ENCODE results near the gene SPAG16. TPM values are rescaled to one million over a fixed set of nuclear protein-coding genes. Genes with fewer than 3 reads are reported as not detected.

Gene SPAG16
- total and polyA plus RNA-seq, 2 of the 13 experiments (the other 11 are each of a cell fraction or from before 2014, with no cell fraction given) = 9.6 to 26.5 TPM

DNA sequence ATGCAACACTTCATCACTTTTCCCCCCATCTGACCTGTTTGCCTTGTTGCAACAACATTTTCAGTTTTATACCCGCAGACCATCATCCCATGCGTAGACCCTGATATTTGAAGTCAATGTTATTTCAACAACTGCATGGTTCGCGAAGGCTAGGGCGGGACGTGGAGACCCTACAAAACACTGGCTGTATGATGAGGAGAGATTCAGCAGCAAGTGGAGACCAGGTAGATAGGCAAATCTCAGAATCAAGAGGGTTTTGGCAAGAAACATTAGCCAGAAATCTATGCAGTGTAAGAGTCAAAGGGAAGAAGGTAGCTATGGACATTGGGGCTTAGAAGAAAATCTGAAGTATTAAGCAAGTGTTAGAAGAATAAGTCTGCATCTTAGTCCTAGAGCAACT is 42.4 kb upstream of the SPAG16 start:
- TF ChIP-seq CEBPB (IDR thresholded peaks at IDR 0.05; ENCODE audit: borderline replicate concordance, low read depth, low read length) = peak; percentile 41; the same call in 1 of the 2 replicates
- TF ChIP-seq, protein P1, sequence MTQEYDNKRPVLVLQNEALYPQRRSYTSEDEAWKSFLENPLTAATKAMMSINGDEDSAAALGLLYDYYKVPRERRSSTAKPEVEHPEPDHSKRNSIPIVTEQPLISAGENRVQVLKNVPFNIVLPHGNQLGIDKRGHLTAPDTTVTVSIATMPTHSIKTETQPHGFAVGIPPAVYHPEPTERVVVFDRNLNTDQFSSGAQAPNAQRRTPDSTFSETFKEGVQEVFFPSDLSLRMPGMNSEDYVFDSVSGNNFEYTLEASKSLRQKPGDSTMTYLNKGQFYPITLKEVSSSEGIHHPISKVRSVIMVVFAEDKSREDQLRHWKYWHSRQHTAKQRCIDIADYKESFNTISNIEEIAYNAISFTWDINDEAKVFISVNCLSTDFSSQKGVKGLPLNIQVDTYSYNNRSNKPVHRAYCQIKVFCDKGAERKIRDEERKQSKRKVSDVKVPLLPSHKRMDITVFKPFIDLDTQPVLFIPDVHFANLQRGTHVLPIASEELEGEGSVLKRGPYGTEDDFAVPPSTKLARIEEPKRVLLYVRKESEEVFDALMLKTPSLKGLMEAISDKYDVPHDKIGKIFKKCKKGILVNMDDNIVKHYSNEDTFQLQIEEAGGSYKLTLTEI (CRISPR knock-in tag; conservative IDR thresholded peaks at IDR 0.05) = no peak
- BruUV-seq (replicated peaks) = no TSS peak
- in situ Hi-C loops (cut with HindIII; ENCODE audit: extremely low pct_ligation_motif_present, low pct_unique_long_range_greater_than_20kb) (loop anchor here (10.0 kb wide), 1 partner anchor 1573 kb away; no protein-coding TSS in a partner anchor), intact Hi-C loops (cut with micrococcal nuclease; ENCODE audit: unreplicated experiment) (no loop called here)
- no peak overlapping the region for H3K27ac ChIP-seq (ENCODE audit: extremely low read length, insufficient read depth, low read length)
- no peak overlapping the region for H3K9ac ChIP-seq (ENCODE audit: insufficient read depth, low read depth, low read length)
- H3K79me2 ChIP-seq (ENCODE audit: insufficient read depth, low read length) = no peaks in the 10 kb centered on the region
- peaks cover 28% of the 10 kb centered on the region for H3K4me1 ChIP-seq (ENCODE audit: insufficient read depth, low read length)
- H3K36me3 ChIP-seq (replicated peaks in 1 of 2; ENCODE audit: control insufficient read depth in 1 of 2, insufficient read depth in 2 of 2, low read length in 2 of 2) = no peaks in the 10 kb centered on the region
- POLR2A ChIA-PET = no interaction called here
- no peaks in the 10 kb centered on the region for H3K27me3 ChIP-seq (ENCODE audit: control insufficient read depth in 1 of 2, insufficient read depth in 2 of 2, low read length in 2 of 2)
- CTCF ChIA-PET (ENCODE audit: low intra/inter-chr PET ratio, low total read pairs) = no interaction called here
- FAIRE-seq (no peak), ATAC-seq (no peak), DNase-seq (ENCODE audit: low spot score) (no peak)
- H3K9me3 ChIP-seq (ENCODE audit: low read length) = no peaks in the 10 kb centered on the region
- H3K4me2 ChIP-seq (ENCODE audit: low read depth, low read length) = no peak overlapping the region
- H3K4me3 ChIP-seq (replicated peaks in 1 of 3; ENCODE audit: insufficient read depth in 1 of 3, low read depth in 2 of 3, low read length in 3 of 3) = no peak overlapping the region
- no peak overlapping the region for H2AFZ ChIP-seq (ENCODE audit: low read length)
- WGBS (ENCODE audit: low lambda C conversion rate) = 91% methylated on average over 6 of the region's 6 CpGs
- no peaks in the 10 kb centered on the region for H4K20me1 ChIP-seq (ENCODE audit: insufficient read depth, low read length)

DNA sequence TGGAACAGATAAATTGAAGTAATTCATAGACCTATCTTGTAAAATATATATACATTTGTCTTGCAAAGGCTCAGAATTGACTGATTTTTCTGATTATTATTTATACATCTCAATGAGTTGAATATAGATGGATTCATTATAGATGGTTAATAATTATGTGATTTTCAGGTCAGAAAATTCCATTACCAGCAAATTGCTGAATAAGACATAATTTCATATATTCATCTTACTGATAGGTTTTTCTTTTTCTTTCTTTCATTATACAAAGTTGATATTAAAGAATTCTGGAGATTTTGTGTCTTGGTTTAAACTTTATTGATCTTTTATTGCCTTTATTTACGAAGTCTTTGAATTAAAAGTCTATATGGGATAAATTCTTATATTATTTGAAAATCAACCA is 41.6 kb upstream of the SPAG16 start:
- no peak overlapping the region for H3K9ac ChIP-seq (ENCODE audit: insufficient read depth, low read depth, low read length)
- H2AFZ ChIP-seq (ENCODE audit: low read length) = no peak overlapping the region
- H3K27me3 ChIP-seq (ENCODE audit: control insufficient read depth in 1 of 2, insufficient read depth in 2 of 2, low read length in 2 of 2) = no peaks in the 10 kb centered on the region
- no peaks in the 10 kb centered on the region for H4K20me1 ChIP-seq (ENCODE audit: insufficient read depth, low read length)
- ATAC-seq (no peak), DNase-seq (ENCODE audit: low spot score) (no peak), FAIRE-seq (no peak)
- intact Hi-C loops (cut with micrococcal nuclease; ENCODE audit: unreplicated experiment) (no loop called here), in situ Hi-C loops (cut with HindIII; ENCODE audit: extremely low pct_ligation_motif_present, low pct_unique_long_range_greater_than_20kb) (loop anchor here (10.0 kb wide), 1 partner anchor 1572 kb away; no protein-coding TSS in a partner anchor)
- H3K4me1 ChIP-seq (ENCODE audit: insufficient read depth, low read length) = peaks cover 28% of the 10 kb centered on the region
- ChIA-PET CTCF (ENCODE audit: low intra/inter-chr PET ratio, low total read pairs) (no interaction called here), POLR2A (no interaction called here)
- H3K4me2 ChIP-seq (ENCODE audit: low read depth, low read length) = no peak overlapping the region
- no peak overlapping the region for H3K4me3 ChIP-seq (replicated peaks in 1 of 3; ENCODE audit: insufficient read depth in 1 of 3, low read depth in 2 of 3, low read length in 3 of 3)
- no peak for TF ChIP-seq SRSF9 (IDR thresholded peaks at IDR 0.05; ENCODE audit: borderline replicate concordance, insufficient read depth, low read depth, low read length, poor library complexity, severe bottlenecking)
- TF ChIP-seq MAFK (conservative IDR thresholded peaks at IDR 0.05 in 1 of 2, IDR thresholded peaks at IDR 0.05 in 1 of 2; ENCODE audit: low read length in 2 of 2) = peak; percentile 60 to 71
- peak; percentile 39; the same call in 1 of the 2 replicates for TF ChIP-seq MAFF (IDR thresholded peaks at IDR 0.05; ENCODE audit: low read depth, low read length)
- H3K9me3 ChIP-seq (ENCODE audit: low read length) = no peaks in the 10 kb centered on the region
- H3K36me3 ChIP-seq (replicated peaks in 1 of 2; ENCODE audit: control insufficient read depth in 1 of 2, insufficient read depth in 2 of 2, low read length in 2 of 2) = no peaks in the 10 kb centered on the region
- H3K79me2 ChIP-seq (ENCODE audit: insufficient read depth, low read length) = no peaks in the 10 kb centered on the region
- H3K27ac ChIP-seq (ENCODE audit: extremely low read length, insufficient read depth, low read length) = no peak overlapping the region
- 84% methylated on average over 1 of the region's 1 CpG for WGBS (ENCODE audit: low lambda C conversion rate)
- no TSS peak for BruUV-seq (replicated peaks)
